K562 (cell line): ENCODE data around the gene TLR8. TPM values are rescaled to one million over a fixed set of nuclear protein-coding genes. Genes with fewer than 3 reads are reported as not detected.

Experiments
- ATF1 ChIP-seq, 2 experiments: fragments of 450-650 bp in 1 of 2; IDR thresholded peaks; 2 replicates each; pipeline ENCODE4 v1.6.1; 2016; ENCODE audit warnings: missing compliant biosample characterization in 1 of 2, missing genetic modification characterization in 1 of 2
- CCAR2 ChIP-seq: fragments of 200-400 bp; formaldehyde crosslinking; IDR thresholded peaks from 2 replicates; pipeline ENCODE4 v1.6.1; 2017; ENCODE audit warnings: mild to moderate bottlenecking, low read depth, low read length
- EP400 ChIP-seq: fragments of 450-650 bp; IDR thresholded peaks from 2 replicates; pipeline ENCODE4 v1.6.1; 2017; ENCODE audit warnings: antibody characterized with exemption, mild to moderate bottlenecking, moderate library complexity
- HOMEZ ChIP-seq: fragments of 250-450 bp; sonication (Bioruptor Pico); IDR thresholded peaks from 2 replicates; pipeline ENCODE4 v1.4.0; 2020; ENCODE audit warnings: mild to moderate bottlenecking, moderate library complexity
- KLF10 ChIP-seq: fragments of 250-450 bp; sonication (Bioruptor Pico); IDR thresholded peaks from 2 replicates; pipeline ENCODE4 v1.6.1; 2021; ENCODE audit warnings: matching md5 sums
- MAZ ChIP-seq, 2 experiments: fragments of 450-650 bp in 1 of 2; sonication (generic) in 1 of 2; formaldehyde crosslinking; IDR thresholded peaks in 1 of 2; conservative IDR thresholded peaks in 1 of 2; 2 replicates each; pipeline versions ENCODE4 v1.4.0 to v1.5.0; 2020; ENCODE audit warnings: mild to moderate bottlenecking in 1 of 2, missing genetic modification reagents in 1 of 2
- RERE ChIP-seq: sonication (generic); formaldehyde crosslinking; IDR thresholded peaks from 2 replicates; pipeline ENCODE4 v1.8.0; 2023; ENCODE audit warnings: missing genetic modification reagents, mild to moderate bottlenecking, borderline replicate concordance
- RREB1 ChIP-seq: fragments of 250-450 bp; sonication (Bioruptor Pico); IDR thresholded peaks from 2 replicates; pipeline ENCODE4 v1.4.0; 2020
- TBP ChIP-seq: optimal IDR thresholded peaks from 2 replicates; pipeline ENCODE3; 2011; ENCODE audit warnings: low read depth, low read length, improper control_type of control experiment
- TRIM24 ChIP-seq, 2 experiments: fragments of 450-650 bp; IDR thresholded peaks; 2 replicates each; pipeline ENCODE4 v1.6.1; 2016
- XRCC5 ChIP-seq: fragments of 200-400 bp; formaldehyde crosslinking; IDR thresholded peaks from 2 replicates; pipeline ENCODE4 v1.6.1; 2017; ENCODE audit warnings: low read depth, mild to moderate bottlenecking, low read length
- YY1 ChIP-seq, 3 experiments: IDR thresholded peaks; 2 replicates each; pipeline ENCODE4 v1.6.1; 2011; ENCODE audit warnings: low read length in 2 of 3, mild to moderate bottlenecking in 2 of 3, moderate library complexity in 2 of 3, borderline replicate concordance in 1 of 3, control low read depth in 1 of 3, low read depth in 1 of 3; ENCODE audit not compliant: insufficient read depth in 3 of 3, insufficient replicate concordance in 2 of 3, control insufficient read depth in 1 of 3, insufficient read length in 1 of 3; ENCODE audit errors: extremely low read depth in 1 of 3
- ZNF140 ChIP-seq: fragments of 250-450 bp; sonication (Bioruptor Pico); IDR thresholded peaks from 2 replicates; pipeline ENCODE4 v1.8.0; 2021; ENCODE audit warnings: moderate library complexity, mild to moderate bottlenecking, inconsistent platforms
- ZNF589 ChIP-seq: fragments of 200-800 bp; sonication (Bioruptor generic); IDR thresholded peaks from 2 replicates; pipeline ENCODE4 v1.6.1; 2016; ENCODE audit warnings: low read depth, missing genetic modification characterization, missing compliant biosample characterization
- polyA plus RNA-seq, 8 experiments: library from polyadenylated mRNA; depleted of rRNA in 4 of 8; stranded (reverse) in 5 of 8; unstranded in 3 of 8; fragments of >200 nt; fragmentation: Nextera tagmentation in 2 of 8; fragmentation: Illumina TruSeq in 1 of 8; extraction: Ambion mirVana in 2 of 8; extraction: Trizol in 1 of 8; gene quantifications; 2 replicates each; pipeline versions ENCODE4 v1.2.1 to v1.2.3, GENCODE V29; 2011 to 2014; ENCODE audit warnings: inconsistent platforms in 1 of 8, missing spikeins in 1 of 8
- total RNA-seq, 7 experiments: library from RNA; depleted of rRNA in 6 of 7; stranded (reverse); fragments of >200 nt in 6 of 7; fragmentation: Illumina TruSeq in 2 of 7; extraction: Trizol in 2 of 7; gene quantifications; 2 replicates each; pipeline versions ENCODE4 v1.2.1 to v1.2.3, GENCODE V29; 2011 to 2021; ENCODE audit warnings: low replicate concordance in 1 of 7

TLR8 gene
- total and polyA plus RNA-seq, 9 of the 15 experiments (the other 6 are each of a cell fraction or from before 2014, with no cell fraction given), result not detected

GRCh38 chrX:12962041-12962504 lies 55.7 kb downstream of the TLR8 start (continued):
- TF ChIP-seq RREB1 (CRISPR knock-in tag) (peak; percentile 81; the same call in 1 of the 2 replicates), ZNF140 (no peak), TRIM24 (IDR thresholded peaks at IDR 0.05) (0 out of 4 replicates have a peak, but pooled peaks of 1 of the 2 experiments have one; percentile 24), KLF10 (CRISPR knock-in tag) (no peak), XRCC5 (no peak), RERE (CRISPR knock-in tag) (no peak), CCAR2 (no peak), HOMEZ (CRISPR knock-in tag) (0 out of 2 replicates have a peak, but pooled peaks have one; percentile 38), YY1 (IDR thresholded peaks at IDR 0.05; ENCODE audit: borderline replicate concordance in 1 of 3, control insufficient read depth in 1 of 3, extremely low read depth in 1 of 3, insufficient read depth in 3 of 3, insufficient read length in 1 of 3, insufficient replicate concordance in 2 of 3, low read depth in 1 of 3, low read length in 2 of 3) (peak in 1 of 3 experiments; percentile 63), MAZ (CRISPR knock-in tag; conservative IDR thresholded peaks at IDR 0.05 in 1 of 2, IDR thresholded peaks at IDR 0.05 in 1 of 2) (peak in 1 of 2 experiments; percentile 53; a peak in 1 of 4 replicates), ATF1 (CRISPR knock-in tag; IDR thresholded peaks at IDR 0.05) (no peak), ATF1 (tag; IDR thresholded peaks at IDR 0.05) (peak; percentile 30; the same call in 1 of the 2 replicates), EP400 (peak; percentile 37; the same call in 1 of the 2 replicates), TBP (no peak), ZNF589 (CRISPR knock-in tag) (peak; percentile 70; the same call in 1 of the 2 replicates)
